Ishikawa (cell line): Measurements from ENCODE around the gene MCAT.

Experiments
- CEBPB ChIP-seq: IDR thresholded peaks from 2 replicates; pipeline ENCODE4 v1.6.1; 2012
- CREB1 ChIP-seq: IDR thresholded peaks from 2 replicates; pipeline ENCODE4 v1.6.1; 2012; ENCODE audit warnings: low read depth
- EGR1 ChIP-seq: IDR thresholded peaks from 2 replicates; pipeline ENCODE4 v1.6.1; 2012
- EP300 ChIP-seq: IDR thresholded peaks from 2 replicates; pipeline ENCODE4 v1.6.1; 2012; ENCODE audit warnings: borderline replicate concordance
- FOXM1 ChIP-seq: IDR thresholded peaks from 2 replicates; pipeline ENCODE4 v1.6.1; 2012; ENCODE audit warnings: low read depth, borderline replicate concordance
- MAX ChIP-seq: IDR thresholded peaks from 2 replicates; pipeline ENCODE4 v1.6.1; 2012
- NFIC ChIP-seq: IDR thresholded peaks from 2 replicates; pipeline ENCODE4 v1.6.1; 2012
- RAD21 ChIP-seq: IDR thresholded peaks from 2 replicates; pipeline ENCODE4 v1.6.1; 2012; ENCODE audit warnings: low read depth
- REST ChIP-seq: IDR thresholded peaks from 2 replicates; pipeline ENCODE4 v1.6.1; 2012; ENCODE audit warnings: low read depth, mild to moderate bottlenecking
- TAF1 ChIP-seq: IDR thresholded peaks from 2 replicates; pipeline ENCODE4 v1.6.1; 2012; ENCODE audit warnings: low read depth, mild to moderate bottlenecking
- TCF12 ChIP-seq: IDR thresholded peaks from 2 replicates; pipeline ENCODE4 v1.6.1; 2012; ENCODE audit warnings: low read depth
- TEAD4 ChIP-seq: IDR thresholded peaks from 2 replicates; pipeline ENCODE4 v1.6.1; 2012
- YY1 ChIP-seq: IDR thresholded peaks from 2 replicates; pipeline ENCODE4 v1.6.1; 2012; ENCODE audit warnings: low read depth
- ZBTB7A ChIP-seq: IDR thresholded peaks from 2 replicates; pipeline ENCODE4 v1.6.1; 2012; ENCODE audit warnings: low read depth
- TF ChIP-seq, protein P1 (sequence below): IDR thresholded peaks from 2 replicates; pipeline ENCODE4 v1.6.1; 2012

MCAT gene

DNA sequence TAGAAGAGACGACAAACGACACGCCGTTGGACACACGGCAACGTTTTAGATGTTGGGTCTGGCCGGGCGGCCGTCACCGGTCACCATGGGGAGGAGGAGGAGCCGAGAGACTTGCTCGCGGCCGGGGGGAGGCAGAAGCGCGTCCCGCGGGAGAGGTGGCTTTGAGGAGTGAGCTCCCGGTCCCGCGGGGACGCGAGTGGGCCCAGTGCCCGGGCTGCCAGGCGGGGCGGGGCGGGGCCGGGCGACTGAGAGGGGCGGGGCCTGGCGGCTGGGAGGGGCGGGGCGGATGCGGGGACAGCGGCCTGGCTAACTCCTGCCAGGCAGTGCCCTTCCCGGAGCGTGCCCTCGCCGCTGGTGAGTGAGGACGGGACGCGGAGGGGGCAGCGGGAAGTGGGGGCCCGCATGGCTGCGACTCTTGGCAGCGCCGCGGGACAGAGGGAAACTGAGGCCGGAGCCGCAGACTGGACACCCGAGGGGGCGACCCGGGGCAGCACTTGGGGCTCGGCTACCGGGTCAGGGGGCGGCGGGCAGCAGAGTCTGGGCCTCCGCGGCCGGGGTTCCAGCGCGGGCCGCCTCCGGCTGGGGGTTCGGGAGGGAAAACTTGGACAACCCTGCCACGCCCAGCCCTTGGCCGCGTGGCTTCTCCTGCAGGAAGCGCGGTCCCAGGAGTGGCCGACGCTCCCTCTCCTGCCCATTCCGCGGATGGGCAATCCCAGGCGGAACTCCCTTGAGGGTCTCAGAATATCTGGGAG is 8.2 kb upstream of the MCAT start, which contains the start of gene TSPO:
Gene TSPO (plus strand): TSS at position 309 of the 752 bp plus-strand sequence. CDS start 7,680 bp downstream, outside the sequence.
- TF ChIP-seq YY1 (no peak), REST (no peak), MAX (peak; percentile 98), RAD21 (no peak), TAF1 (no peak), FOXM1 (no peak), NFIC (peak; percentile 10; the same call in 1 of the 2 replicates), EP300 (no peak), TEAD4 (no peak), TCF12 (peak; percentile 59; the same call in 1 of the 2 replicates)

- TF ChIP-seq CREB1 (no peak), EP300 (no peak), REST (no peak), RAD21 (no peak), TCF12 (no peak), MAX (no peak), YY1 (no peak), ZBTB7A (no peak)
Measured at GRCh38 chr22:43150731-43151206, 7.6 kb upstream of the MCAT start.

- no peak for TF ChIP-seq NFIC
- no peak for TF ChIP-seq RAD21
- no peak for TF ChIP-seq MAX
- no peak for TF ChIP-seq EGR1
- TF ChIP-seq TCF12 = no peak
- TF ChIP-seq, protein P1, sequence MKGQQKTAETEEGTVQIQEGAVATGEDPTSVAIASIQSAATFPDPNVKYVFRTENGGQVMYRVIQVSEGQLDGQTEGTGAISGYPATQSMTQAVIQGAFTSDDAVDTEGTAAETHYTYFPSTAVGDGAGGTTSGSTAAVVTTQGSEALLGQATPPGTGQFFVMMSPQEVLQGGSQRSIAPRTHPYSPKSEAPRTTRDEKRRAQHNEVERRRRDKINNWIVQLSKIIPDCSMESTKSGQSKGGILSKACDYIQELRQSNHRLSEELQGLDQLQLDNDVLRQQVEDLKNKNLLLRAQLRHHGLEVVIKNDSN = no peak
- TF ChIP-seq ZBTB7A = no peak
- TF ChIP-seq EP300 = no peak
- TF ChIP-seq TAF1 = no peak
- TF ChIP-seq FOXM1 = no peak
- TF ChIP-seq REST = no peak
- no peak for TF ChIP-seq TEAD4
- TF ChIP-seq CREB1 = no peak
- no peak for TF ChIP-seq YY1
- TF ChIP-seq CEBPB = no peak
Measured at GRCh38 chr22:43148581-43148980, 5.4 kb upstream of the MCAT start.

DNA sequence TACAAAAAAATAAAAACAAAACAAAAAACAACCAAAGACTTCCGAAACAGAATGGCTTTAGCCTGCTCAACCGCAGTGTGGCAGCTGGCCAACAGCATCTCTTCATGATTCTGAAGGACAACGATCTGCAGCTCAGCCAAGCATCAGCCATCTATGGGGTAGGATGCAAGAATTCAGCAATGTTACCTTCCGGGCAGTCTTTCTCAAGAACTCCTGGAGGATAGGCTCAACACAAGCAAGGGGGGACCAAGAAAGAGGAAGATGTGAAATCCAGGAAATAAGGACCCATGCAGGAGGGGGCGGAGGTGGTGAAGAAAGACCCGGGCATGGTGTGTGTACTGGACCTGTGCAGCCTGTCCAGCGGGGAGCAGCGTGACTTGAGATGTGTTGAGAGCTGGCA is 4.6 kb upstream of the MCAT start:
- TF ChIP-seq CEBPB = no peak
- no peak for TF ChIP-seq TEAD4
- no peak for TF ChIP-seq EGR1
- TF ChIP-seq RAD21 = no peak
- TF ChIP-seq NFIC = no peak
- no peak for TF ChIP-seq CREB1
- TF ChIP-seq YY1 = no peak
- TF ChIP-seq FOXM1 = no peak
- no peak for TF ChIP-seq TAF1
- TF ChIP-seq ZBTB7A = no peak
- no peak for TF ChIP-seq TCF12
- TF ChIP-seq REST = no peak
- no peak for TF ChIP-seq EP300
- TF ChIP-seq, protein P1 = no peak
- no peak for TF ChIP-seq MAX
